Ishikawa (cell line): ENCODE results near the gene MRPL14.

Experiments
- CEBPB ChIP-seq: IDR thresholded peaks from 2 replicates; pipeline ENCODE4 v1.6.1; 2012
- CREB1 ChIP-seq: IDR thresholded peaks from 2 replicates; pipeline ENCODE4 v1.6.1; 2012; ENCODE audit warnings: low read depth
- EGR1 ChIP-seq: IDR thresholded peaks from 2 replicates; pipeline ENCODE4 v1.6.1; 2012
- EP300 ChIP-seq: IDR thresholded peaks from 2 replicates; pipeline ENCODE4 v1.6.1; 2012; ENCODE audit warnings: borderline replicate concordance
- FOXM1 ChIP-seq: IDR thresholded peaks from 2 replicates; pipeline ENCODE4 v1.6.1; 2012; ENCODE audit warnings: low read depth, borderline replicate concordance
- MAX ChIP-seq: IDR thresholded peaks from 2 replicates; pipeline ENCODE4 v1.6.1; 2012
- NFIC ChIP-seq: IDR thresholded peaks from 2 replicates; pipeline ENCODE4 v1.6.1; 2012
- RAD21 ChIP-seq: IDR thresholded peaks from 2 replicates; pipeline ENCODE4 v1.6.1; 2012; ENCODE audit warnings: low read depth
- REST ChIP-seq: IDR thresholded peaks from 2 replicates; pipeline ENCODE4 v1.6.1; 2012; ENCODE audit warnings: low read depth, mild to moderate bottlenecking
- TAF1 ChIP-seq: IDR thresholded peaks from 2 replicates; pipeline ENCODE4 v1.6.1; 2012; ENCODE audit warnings: low read depth, mild to moderate bottlenecking
- TCF12 ChIP-seq: IDR thresholded peaks from 2 replicates; pipeline ENCODE4 v1.6.1; 2012; ENCODE audit warnings: low read depth
- TEAD4 ChIP-seq: IDR thresholded peaks from 2 replicates; pipeline ENCODE4 v1.6.1; 2012
- USF1 ChIP-seq: IDR thresholded peaks from 2 replicates; pipeline ENCODE4 v1.6.1; 2012
- YY1 ChIP-seq: IDR thresholded peaks from 2 replicates; pipeline ENCODE4 v1.6.1; 2012; ENCODE audit warnings: low read depth
- ZBTB7A ChIP-seq: IDR thresholded peaks from 2 replicates; pipeline ENCODE4 v1.6.1; 2012; ENCODE audit warnings: low read depth

The MRPL14 gene

GRCh38 chr6:44093066-44093465 lies 34.2 kb downstream of the MRPL14 start:
- TF ChIP-seq MAX (no peak), TEAD4 (no peak), CEBPB (no peak), NFIC (no peak), RAD21 (no peak), TAF1 (no peak), YY1 (no peak), TCF12 (no peak), FOXM1 (no peak), REST (no peak), CREB1 (no peak), EP300 (no peak), EGR1 (no peak), ZBTB7A (no peak), USF1 (no peak)

GRCh38 chr6:44091981-44092884 lies 35.0 kb downstream of the MRPL14 start:
- TF ChIP-seq CEBPB: no peak
- TF ChIP-seq YY1: no peak
- no peak for TF ChIP-seq REST
- TF ChIP-seq EGR1: no peak
- no peak for TF ChIP-seq TEAD4
- no peak for TF ChIP-seq FOXM1
- no peak for TF ChIP-seq TAF1
- no peak for TF ChIP-seq NFIC

- TF ChIP-seq FOXM1 (no peak), TCF12 (no peak), USF1 (no peak), MAX (no peak), REST (no peak), CREB1 (no peak), ZBTB7A (no peak), EP300 (no peak), EGR1 (no peak), TEAD4 (no peak), TAF1 (no peak), YY1 (no peak), RAD21 (no peak), CEBPB (no peak), NFIC (no peak)
Measured at GRCh38 chr6:44090465-44090864, 36.8 kb downstream of the MRPL14 start.

GRCh38 chr6:44088827-44089590 lies 38.2 kb downstream of the MRPL14 start:
- TF ChIP-seq FOXM1: no peak
- TF ChIP-seq EGR1: no peak
- TF ChIP-seq EP300: no peak
- no peak for TF ChIP-seq MAX
- no peak for TF ChIP-seq CEBPB
- TF ChIP-seq NFIC: no peak
- no peak for TF ChIP-seq TCF12
- no peak for TF ChIP-seq RAD21
- no peak for TF ChIP-seq REST
- no peak for TF ChIP-seq ZBTB7A
- no peak for TF ChIP-seq USF1
- TF ChIP-seq CREB1: no peak
- TF ChIP-seq TEAD4: no peak
